Measurements from ENCODE around the gene MAPK10. TPM values are rescaled to one million over a fixed set of nuclear protein-coding genes. Genes with fewer than 3 reads are reported as not detected.

Gene MAPK10
- total and polyA plus RNA-seq, 4 donors, result 0.82 to 3.6 (median 2.3) TPM

GRCh38 chr4:86054286-86055032 is 305.4 kb downstream of the MAPK10 start:
- Histone ChIP-seq H3K36me3 (ENCODE audit: control insufficient read depth in 4 of 4, insufficient read depth in 3 of 4, low read depth in 1 of 4, low read length in 3 of 4) (no peaks in the 10 kb centered on the region), H3K4me1 (ENCODE audit: control insufficient read depth in 4 of 4, insufficient read depth in 4 of 4, low read length in 3 of 4) (no peaks in the 10 kb centered on the region), H3K4me3 (ENCODE audit: low read depth in 1 of 3, low read length in 3 of 3) (no peak overlapping the region), H3K9ac (ENCODE audit: low read depth in 1 of 2, low read length in 2 of 2) (no peak overlapping the region), H3K27ac (ENCODE audit: low read depth in 1 of 2, low read length in 2 of 2) (no peak overlapping the region), H3K9me3 (ENCODE audit: control insufficient read depth in 4 of 4, low read length in 3 of 4) (no peaks in the 10 kb centered on the region), H3K27me3 (ENCODE audit: control insufficient read depth in 4 of 4, insufficient read depth in 4 of 4, low read length in 3 of 4) (peaks cover 0 to 2% (median 0%) of the 10 kb centered on the region in 4 donors)
- 77% methylated on average over 6 of the region's 6 CpGs for WGBS
- no peak for TF ChIP-seq FOXA2 (IDR thresholded peaks at IDR 0.05)
- no peak for TF ChIP-seq TAF1 (conservative IDR thresholded peaks at IDR 0.05)
- no peak for TF ChIP-seq ATF3 (IDR thresholded peaks at IDR 0.05)
- TF ChIP-seq FOXA1 (IDR thresholded peaks at IDR 0.05), result no peak
- no peak for TF ChIP-seq RXRA (IDR thresholded peaks at IDR 0.05)
- TF ChIP-seq NR2F2 (IDR thresholded peaks at IDR 0.05), result no peak
- TF ChIP-seq HNF4G (IDR thresholded peaks at IDR 0.05), result no peak
- no peak for TF ChIP-seq ZBTB33 (IDR thresholded peaks at IDR 0.05)
- TF ChIP-seq MAX (IDR thresholded peaks at IDR 0.05), result no peak
- TF ChIP-seq SP1 (IDR thresholded peaks at IDR 0.05), result no peak
- TF ChIP-seq RAD21 (IDR thresholded peaks at IDR 0.05), result no peak
- TF ChIP-seq EGR1 (IDR thresholded peaks at IDR 0.05; ENCODE audit: low read depth in 2 of 2), result no peak
- DNase-seq (ENCODE audit: low spot score), result no peak

GRCh38 chr4:86050496-86050895 is 309.4 kb downstream of the MAPK10 start:
- 96% methylated on average over 1 of the region's 1 CpG for WGBS
- Histone ChIP-seq H3K4me3 (ENCODE audit: low read depth in 1 of 3, low read length in 3 of 3) (no peak overlapping the region), H3K9me3 (ENCODE audit: control insufficient read depth in 4 of 4, low read length in 3 of 4) (no peaks in the 10 kb centered on the region), H3K27ac (ENCODE audit: low read depth in 1 of 2, low read length in 2 of 2) (no peak overlapping the region), H3K4me1 (ENCODE audit: control insufficient read depth in 4 of 4, insufficient read depth in 4 of 4, low read length in 3 of 4) (no peaks in the 10 kb centered on the region), H3K9ac (ENCODE audit: low read depth in 1 of 2, low read length in 2 of 2) (no peak overlapping the region), H3K27me3 (ENCODE audit: control insufficient read depth in 4 of 4, insufficient read depth in 4 of 4, low read length in 3 of 4) (no peaks in the 10 kb centered on the region), H3K36me3 (ENCODE audit: control insufficient read depth in 4 of 4, insufficient read depth in 3 of 4, low read depth in 1 of 4, low read length in 3 of 4) (no peaks in the 10 kb centered on the region)
- TF ChIP-seq EGR1 (IDR thresholded peaks at IDR 0.05; ENCODE audit: low read depth in 2 of 2), result no peak
- TF ChIP-seq MAX (IDR thresholded peaks at IDR 0.05), result no peak
- TF ChIP-seq NR2F2 (IDR thresholded peaks at IDR 0.05), result no peak
- no peak for TF ChIP-seq SP1 (IDR thresholded peaks at IDR 0.05)
- DNase-seq (ENCODE audit: low spot score), result no peak

- H3K27me3 ChIP-seq (ENCODE audit: control insufficient read depth in 4 of 4, insufficient read depth in 4 of 4, low read length in 3 of 4), result no peaks in the 10 kb centered on the region
- WGBS, result 76% methylated on average over 1 of the region's 1 CpG
- H3K36me3 ChIP-seq (ENCODE audit: control insufficient read depth in 4 of 4, insufficient read depth in 3 of 4, low read depth in 1 of 4, low read length in 3 of 4), result no peaks in the 10 kb centered on the region
- no peak overlapping the region for H3K9ac ChIP-seq (ENCODE audit: low read depth in 1 of 2, low read length in 2 of 2)
- no peak overlapping the region for H3K27ac ChIP-seq (ENCODE audit: low read depth in 1 of 2, low read length in 2 of 2)
- DNase-seq (ENCODE audit: low spot score), result no peak
- H3K4me1 ChIP-seq (ENCODE audit: control insufficient read depth in 4 of 4, insufficient read depth in 4 of 4, low read length in 3 of 4), result no peaks in the 10 kb centered on the region
- H3K9me3 ChIP-seq (ENCODE audit: control insufficient read depth in 4 of 4, low read length in 3 of 4), result no peaks in the 10 kb centered on the region
- no peak overlapping the region for H3K4me3 ChIP-seq (ENCODE audit: low read depth in 1 of 3, low read length in 3 of 3)
- TF ChIP-seq REST (IDR thresholded peaks at IDR 0.05), result no peak
- no peak for TF ChIP-seq FOXA2 (IDR thresholded peaks at IDR 0.05)
- no peak for TF ChIP-seq MAX (IDR thresholded peaks at IDR 0.05)
- no peak for TF ChIP-seq EGR1 (IDR thresholded peaks at IDR 0.05; ENCODE audit: low read depth in 2 of 2)
- no peak for TF ChIP-seq RXRA (IDR thresholded peaks at IDR 0.05)
- TF ChIP-seq, protein P1, sequence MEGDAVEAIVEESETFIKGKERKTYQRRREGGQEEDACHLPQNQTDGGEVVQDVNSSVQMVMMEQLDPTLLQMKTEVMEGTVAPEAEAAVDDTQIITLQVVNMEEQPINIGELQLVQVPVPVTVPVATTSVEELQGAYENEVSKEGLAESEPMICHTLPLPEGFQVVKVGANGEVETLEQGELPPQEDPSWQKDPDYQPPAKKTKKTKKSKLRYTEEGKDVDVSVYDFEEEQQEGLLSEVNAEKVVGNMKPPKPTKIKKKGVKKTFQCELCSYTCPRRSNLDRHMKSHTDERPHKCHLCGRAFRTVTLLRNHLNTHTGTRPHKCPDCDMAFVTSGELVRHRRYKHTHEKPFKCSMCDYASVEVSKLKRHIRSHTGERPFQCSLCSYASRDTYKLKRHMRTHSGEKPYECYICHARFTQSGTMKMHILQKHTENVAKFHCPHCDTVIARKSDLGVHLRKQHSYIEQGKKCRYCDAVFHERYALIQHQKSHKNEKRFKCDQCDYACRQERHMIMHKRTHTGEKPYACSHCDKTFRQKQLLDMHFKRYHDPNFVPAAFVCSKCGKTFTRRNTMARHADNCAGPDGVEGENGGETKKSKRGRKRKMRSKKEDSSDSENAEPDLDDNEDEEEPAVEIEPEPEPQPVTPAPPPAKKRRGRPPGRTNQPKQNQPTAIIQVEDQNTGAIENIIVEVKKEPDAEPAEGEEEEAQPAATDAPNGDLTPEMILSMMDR (IDR thresholded peaks at IDR 0.05; ENCODE audit: low read depth, low read length, missing input control), result no peak
- TF ChIP-seq ATF3 (IDR thresholded peaks at IDR 0.05), result no peak
- TF ChIP-seq JUND (IDR thresholded peaks at IDR 0.05), result no peak
- TF ChIP-seq FOXA1 (IDR thresholded peaks at IDR 0.05), result no peak
- TF ChIP-seq RAD21 (IDR thresholded peaks at IDR 0.05), result no peak
These were observed 311.4 kb downstream of the MAPK10 start for GRCh38 chr4:86048426-86048825.

All from liver (tissue), 9 donors.